IMR-90 (cell line): ENCODE results near the gene GPR32.
A peak's percentile ranks its signal among the peaks of the same experiment; 100 is the strongest.

Experiments used
- BHLHE40 ChIP-seq: fragments of 150-350 bp; IDR thresholded peaks from 2 replicates; pipeline ENCODE4 v1.6.1; 2016; ENCODE audit warnings: mild to moderate bottlenecking, low read depth, low read length
- CEBPB ChIP-seq: IDR thresholded peaks from 2 replicates; pipeline ENCODE4 v1.6.1; 2012; ENCODE audit warnings: low read depth, low read length, improper control_type of control experiment
- CTCF ChIP-seq: conservative IDR thresholded peaks from 2 replicates; pipeline ENCODE4 v1.5.1; 2012; ENCODE audit warnings: mild to moderate bottlenecking, low read depth, low read length, improper control_type of control experiment
- ELK1 ChIP-seq: fragments of 150-350 bp; IDR thresholded peaks from 2 replicates; pipeline ENCODE4 v1.6.1; 2016; ENCODE audit warnings: low read depth, mild to moderate bottlenecking, low read length, moderate library complexity, borderline replicate concordance
- MAFK ChIP-seq: IDR thresholded peaks from 2 replicates; pipeline ENCODE4 v1.6.1; 2012; ENCODE audit warnings: low read depth, low read length, improper control_type of control experiment
- MAZ ChIP-seq: IDR thresholded peaks from 2 replicates; pipeline ENCODE4 v1.6.1; 2012; ENCODE audit warnings: low read depth, mild to moderate bottlenecking, low read length, improper control_type of control experiment, moderate library complexity, borderline replicate concordance
- MXI1 ChIP-seq: IDR thresholded peaks from 2 replicates; pipeline ENCODE4 v1.6.1; 2012; ENCODE audit warnings: low read depth, mild to moderate bottlenecking, low read length, moderate library complexity, borderline replicate concordance
- NFE2L2 ChIP-seq: fragments of 150-350 bp; IDR thresholded peaks from 2 replicates; pipeline ENCODE4 v1.6.1; 2016; ENCODE audit warnings: low read depth, mild to moderate bottlenecking, low read length
- POLR2A ChIP-seq: IDR thresholded peaks from 2 replicates; pipeline ENCODE4 v1.6.1; 2012; ENCODE audit warnings: mild to moderate bottlenecking, low read depth, low read length
- RAD21 ChIP-seq: IDR thresholded peaks from 2 replicates; pipeline ENCODE4 v1.6.1; 2012; ENCODE audit warnings: low read length, improper control_type of control experiment
- RCOR1 ChIP-seq: IDR thresholded peaks from 2 replicates; pipeline ENCODE4 v1.6.1; 2012; ENCODE audit warnings: mild to moderate bottlenecking, low read length, improper control_type of control experiment; ENCODE audit not compliant: insufficient replicate concordance
- RFX5 ChIP-seq: IDR thresholded peaks from 2 replicates; pipeline ENCODE4 v1.8.0; 2012; ENCODE audit warnings: low read depth, mild to moderate bottlenecking, low read length, moderate library complexity
- SMC3 ChIP-seq: fragments of 150-350 bp; IDR thresholded peaks from 2 replicates; pipeline ENCODE4 v1.6.1; 2016; ENCODE audit warnings: low read depth, mild to moderate bottlenecking, antibody characterized with exemption, low read length, moderate library complexity
- USF2 ChIP-seq: fragments of 150-350 bp; IDR thresholded peaks from 2 replicates; pipeline ENCODE4 v1.6.1; 2017; ENCODE audit warnings: mild to moderate bottlenecking, antibody characterized with exemption, low read length, low read depth

GRCh38 chr19:50772476-50772875 lies 2.2 kb downstream of the GPR32 start:
- TF ChIP-seq POLR2A (no peak), CTCF (no peak), CEBPB (no peak), MAZ (no peak), RCOR1 (no peak), USF2 (peak; percentile 81), SMC3 (no peak), ELK1 (no peak), MAFK (no peak), RAD21 (no peak), MXI1 (no peak), NFE2L2 (no peak), RFX5 (no peak), BHLHE40 (no peak)
